Measurements from ENCODE around the gene SFSWAP. TPM values are rescaled to one million over a fixed set of nuclear protein-coding genes. Genes with fewer than 3 reads are reported as not detected.

Gene SFSWAP
- total RNA-seq, 1 donor from 2014 or later: 81.2 TPM

- H3K27me3 Mint-ChIP-seq (ENCODE audit: unreplicated experiment): peaks cover 9% of the 10 kb centered on the region
- H3K4me3 Mint-ChIP-seq (ENCODE audit: unreplicated experiment): no peak overlapping the region
- peaks cover 16% of the 10 kb centered on the region for H3K4me1 Mint-ChIP-seq (ENCODE audit: low read depth, unreplicated experiment)
- no peak overlapping the region for H3K27ac Mint-ChIP-seq (ENCODE audit: unreplicated experiment)
- no peak for DNase-seq
- TF ChIP-seq, protein P1, sequence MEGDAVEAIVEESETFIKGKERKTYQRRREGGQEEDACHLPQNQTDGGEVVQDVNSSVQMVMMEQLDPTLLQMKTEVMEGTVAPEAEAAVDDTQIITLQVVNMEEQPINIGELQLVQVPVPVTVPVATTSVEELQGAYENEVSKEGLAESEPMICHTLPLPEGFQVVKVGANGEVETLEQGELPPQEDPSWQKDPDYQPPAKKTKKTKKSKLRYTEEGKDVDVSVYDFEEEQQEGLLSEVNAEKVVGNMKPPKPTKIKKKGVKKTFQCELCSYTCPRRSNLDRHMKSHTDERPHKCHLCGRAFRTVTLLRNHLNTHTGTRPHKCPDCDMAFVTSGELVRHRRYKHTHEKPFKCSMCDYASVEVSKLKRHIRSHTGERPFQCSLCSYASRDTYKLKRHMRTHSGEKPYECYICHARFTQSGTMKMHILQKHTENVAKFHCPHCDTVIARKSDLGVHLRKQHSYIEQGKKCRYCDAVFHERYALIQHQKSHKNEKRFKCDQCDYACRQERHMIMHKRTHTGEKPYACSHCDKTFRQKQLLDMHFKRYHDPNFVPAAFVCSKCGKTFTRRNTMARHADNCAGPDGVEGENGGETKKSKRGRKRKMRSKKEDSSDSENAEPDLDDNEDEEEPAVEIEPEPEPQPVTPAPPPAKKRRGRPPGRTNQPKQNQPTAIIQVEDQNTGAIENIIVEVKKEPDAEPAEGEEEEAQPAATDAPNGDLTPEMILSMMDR (IDR thresholded peaks at IDR 0.05; ENCODE audit: partially characterized antibody, unreplicated experiment): no peak
- peaks cover 13% of the 10 kb centered on the region for H3K9me3 Mint-ChIP-seq (ENCODE audit: unreplicated experiment)
- H3K36me3 Mint-ChIP-seq (ENCODE audit: unreplicated experiment): peaks cover 6% of the 10 kb centered on the region
These were observed 26.7 kb upstream of the SFSWAP start for GRCh38 chr12:131684015-131684725.

GRCh38 chr12:131687346-131688125 is 23.4 kb upstream of the SFSWAP start:
- TF ChIP-seq, protein P1 (IDR thresholded peaks at IDR 0.05; ENCODE audit: partially characterized antibody, unreplicated experiment): no peak
- H3K27ac Mint-ChIP-seq (ENCODE audit: unreplicated experiment): no peak overlapping the region
- H3K4me3 Mint-ChIP-seq (ENCODE audit: unreplicated experiment): no peak overlapping the region
- peaks cover 12% of the 10 kb centered on the region for H3K9me3 Mint-ChIP-seq (ENCODE audit: unreplicated experiment)
- peaks cover 6% of the 10 kb centered on the region for H3K36me3 Mint-ChIP-seq (ENCODE audit: unreplicated experiment)
- peaks cover 7% of the 10 kb centered on the region for H3K4me1 Mint-ChIP-seq (ENCODE audit: low read depth, unreplicated experiment)
- H3K27me3 Mint-ChIP-seq (ENCODE audit: unreplicated experiment): peaks cover 6% of the 10 kb centered on the region
- no peak for DNase-seq

GRCh38 chr12:131688131-131688844 is 22.6 kb upstream of the SFSWAP start:
- Mint-ChIP-seq H3K27me3 (ENCODE audit: unreplicated experiment) (peaks cover 2% of the 10 kb centered on the region), H3K9me3 (ENCODE audit: unreplicated experiment) (peaks cover 6% of the 10 kb centered on the region), H3K4me3 (ENCODE audit: unreplicated experiment) (no peak overlapping the region), H3K4me1 (ENCODE audit: low read depth, unreplicated experiment) (no peaks in the 10 kb centered on the region), H3K36me3 (ENCODE audit: unreplicated experiment) (no peaks in the 10 kb centered on the region), H3K27ac (ENCODE audit: unreplicated experiment) (no peak overlapping the region)
- TF ChIP-seq, protein P1 (IDR thresholded peaks at IDR 0.05; ENCODE audit: partially characterized antibody, unreplicated experiment): no peak
- DNase-seq: no peak

DNA sequence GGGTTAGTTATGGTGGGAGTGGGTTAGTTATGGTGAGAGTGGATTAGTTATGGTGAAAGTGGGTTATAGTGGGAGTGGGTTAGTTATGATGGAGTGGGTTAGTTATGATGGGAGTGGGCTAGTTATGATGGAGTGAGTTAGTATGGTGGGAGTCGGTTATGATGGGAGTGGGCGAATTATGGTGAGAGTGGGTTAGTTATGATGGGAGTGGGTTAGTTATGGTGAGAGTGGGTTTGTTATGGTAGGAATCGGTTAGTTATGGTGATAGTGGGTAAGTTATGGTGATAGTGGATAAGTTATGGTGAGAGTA is 22.1 kb upstream of the SFSWAP start:
- no peak for DNase-seq
- no peaks in the 10 kb centered on the region for H3K36me3 Mint-ChIP-seq (ENCODE audit: unreplicated experiment)
- no peak overlapping the region for H3K27ac Mint-ChIP-seq (ENCODE audit: unreplicated experiment)
- H3K4me1 Mint-ChIP-seq (ENCODE audit: low read depth, unreplicated experiment): no peaks in the 10 kb centered on the region
- H3K9me3 Mint-ChIP-seq (ENCODE audit: unreplicated experiment): peaks cover 6% of the 10 kb centered on the region
- no peak overlapping the region for H3K4me3 Mint-ChIP-seq (ENCODE audit: unreplicated experiment)
- TF ChIP-seq, protein P1 (IDR thresholded peaks at IDR 0.05; ENCODE audit: partially characterized antibody, unreplicated experiment): no peak
- H3K27me3 Mint-ChIP-seq (ENCODE audit: unreplicated experiment): peaks cover 3% of the 10 kb centered on the region

All from glutamatergic neuron (in vitro differentiated cells).